IMR-90 (cell line): ENCODE results near the gene CAMTA1. TPM values are rescaled to one million over a fixed set of nuclear protein-coding genes. Genes with fewer than 3 reads are reported as not detected.

ENCODE experiments used
- ATAC-seq: fragments of 200-7000 bp; cut with Tn5 transposase; 2 replicates; pipeline ENCODE4 v1.9.1; 2020; ENCODE audit warnings: low read depth, mild to moderate bottlenecking, moderate library complexity
- BruUV-seq: library from RNA; stranded (reverse); fragments of 400-500 nt; replicated peaks from 2 replicates; lab custom pipeline; 2021; lab: Mats Ljungman, UMichigan
- CTCF ChIA-PET: fragments of 300-600 bp; formaldehyde crosslinking; extraction: SDS; loops from one replicate; lab custom pipeline; 2021; ENCODE audit warnings: antibody characterized with exemption; lab: Yijun Ruan, JAX
- POLR2A ChIA-PET: fragments of 300-600 bp; sonication (Branson Sonifier 250); formaldehyde crosslinking; loops from one replicate; lab custom pipeline; 2022; ENCODE audit warnings: antibody characterized with exemption; ENCODE audit not compliant: unreplicated experiment; lab: Charles Lee
- DNase-seq: peaks from one replicate; pipeline ENCODE4 v3.0.0; 2013
- H2AFZ ChIP-seq: replicated peaks from 2 replicates; pipeline ENCODE3; 2013; ENCODE audit warnings: low read length, mild to moderate bottlenecking; ENCODE audit not compliant: poor library complexity
- H2AK5ac ChIP-seq: 2 replicates; pipeline ENCODE4 v1.6.1; 2013; ENCODE audit warnings: low read depth, low read length, inconsistent platforms
- H2AK9ac ChIP-seq: replicated peaks from 2 replicates; pipeline ENCODE3; 2013; ENCODE audit warnings: mild to moderate bottlenecking, low read depth, low read length, moderate library complexity; ENCODE audit not compliant: poor library complexity
- H2BK120ac ChIP-seq: 2 replicates; pipeline ENCODE4 v1.6.1; 2013; ENCODE audit warnings: low read depth, low read length, inconsistent platforms
- H2BK15ac ChIP-seq: 3 replicates; pipeline ENCODE4 v1.6.1; 2013; ENCODE audit warnings: low read depth, low read length, inconsistent platforms
- H2BK20ac ChIP-seq: 2 replicates; pipeline ENCODE4 v1.6.1; 2013; ENCODE audit warnings: low read depth, mild to moderate bottlenecking, inconsistent platforms, low read length, moderate library complexity
- H2BK5ac ChIP-seq: 2 replicates; pipeline ENCODE4 v1.6.1; 2013; ENCODE audit warnings: mild to moderate bottlenecking, low read depth, low read length, inconsistent platforms; ENCODE audit not compliant: poor library complexity, severe bottlenecking
- H3K14ac ChIP-seq: replicated peaks from 2 replicates; pipeline ENCODE4 v1.6.1; 2013; ENCODE audit warnings: low read depth, low read length, inconsistent platforms
- H3K18ac ChIP-seq: 2 replicates; pipeline ENCODE4 v1.6.1; 2013; ENCODE audit warnings: low read depth, low read length, control low read depth
- H3K23ac ChIP-seq: 2 replicates; pipeline ENCODE4 v1.6.1; 2013; ENCODE audit warnings: low read depth, low read length, inconsistent platforms
- H3K27ac ChIP-seq: 2 replicates; pipeline ENCODE4 v1.5.1; 2013; ENCODE audit warnings: mild to moderate bottlenecking, control low read depth, low read length; ENCODE audit not compliant: insufficient read depth
- H3K27me3 ChIP-seq: 2 replicates; pipeline ENCODE4 v1.6.1; 2013; ENCODE audit warnings: low read length; ENCODE audit not compliant: control insufficient read depth, insufficient read depth
- H3K36me3 ChIP-seq: 2 replicates; pipeline ENCODE4 v1.6.1; 2013; ENCODE audit warnings: low read length, mixed read lengths; ENCODE audit not compliant: control insufficient read depth, insufficient read depth
- H3K4ac ChIP-seq: 2 replicates; pipeline ENCODE4 v1.6.1; 2013; ENCODE audit warnings: low read depth, low read length, inconsistent platforms
- H3K4me1 ChIP-seq: 2 replicates; pipeline ENCODE4 v1.6.1; 2013; ENCODE audit warnings: low read length, mixed read lengths; ENCODE audit not compliant: control insufficient read depth, insufficient read depth
- H3K4me2 ChIP-seq: 2 replicates; pipeline ENCODE4 v1.6.1; 2013; ENCODE audit warnings: low read depth, mild to moderate bottlenecking, control low read depth, low read length, moderate library complexity
- H3K4me3 ChIP-seq: 2 replicates; pipeline ENCODE4 v1.5.1; 2013; ENCODE audit warnings: low read depth, mild to moderate bottlenecking, control low read depth, low read length, moderate library complexity; ENCODE audit not compliant: insufficient read depth
- H3K56ac ChIP-seq: 2 replicates; pipeline ENCODE4 v1.6.1; 2013; ENCODE audit warnings: low read length, inconsistent platforms; ENCODE audit not compliant: insufficient read depth; ENCODE audit errors: extremely low read depth
- H3K79me1 ChIP-seq, 2 experiments: 2 replicates each; pipeline ENCODE4 v1.6.1; 2013; ENCODE audit warnings: low read length in 2 of 2, inconsistent platforms in 1 of 2, low read depth in 1 of 2
- H3K9ac ChIP-seq: 2 replicates; pipeline ENCODE4 v1.6.1; 2013; ENCODE audit warnings: low read depth, low read length, control low read depth
- H3K9me1 ChIP-seq: 2 replicates; pipeline ENCODE4 v1.6.1; 2013; ENCODE audit warnings: low read length, inconsistent platforms; ENCODE audit not compliant: insufficient read depth
- H3K9me3 ChIP-seq: 2 replicates; pipeline ENCODE4 v1.6.1; 2013; ENCODE audit warnings: low read length; ENCODE audit not compliant: control insufficient read depth, insufficient read depth
- H4K20me1 ChIP-seq: 2 replicates; pipeline ENCODE4 v1.6.1; 2013; ENCODE audit warnings: low read length, inconsistent platforms; ENCODE audit not compliant: insufficient read depth
- H4K5ac ChIP-seq: 2 replicates; pipeline ENCODE4 v1.6.1; 2013; ENCODE audit warnings: mild to moderate bottlenecking, low read depth, low read length, control low read depth
- H4K8ac ChIP-seq, 2 experiments: 2 replicates each; pipeline ENCODE4 v1.6.1; 2013; ENCODE audit warnings: low read depth in 2 of 2, low read length in 2 of 2, control low read depth in 1 of 2, inconsistent platforms in 1 of 2
- H4K91ac ChIP-seq: 2 replicates; pipeline ENCODE4 v1.6.1; 2013; ENCODE audit warnings: low read depth, low read length, inconsistent platforms; ENCODE audit not compliant: insufficient read depth
- BHLHE40 ChIP-seq: fragments of 150-350 bp; IDR thresholded peaks from 2 replicates; pipeline ENCODE4 v1.6.1; 2016; ENCODE audit warnings: mild to moderate bottlenecking, low read depth, low read length
- CEBPB ChIP-seq: IDR thresholded peaks from 2 replicates; pipeline ENCODE4 v1.6.1; 2012; ENCODE audit warnings: low read depth, low read length, improper control_type of control experiment
- CHD1 ChIP-seq: IDR thresholded peaks from 2 replicates; pipeline ENCODE4 v1.6.1; 2012; ENCODE audit warnings: low read depth, low read length, improper control_type of control experiment
- CTCF ChIP-seq: conservative IDR thresholded peaks from 2 replicates; pipeline ENCODE4 v1.5.1; 2012; ENCODE audit warnings: mild to moderate bottlenecking, low read depth, low read length, improper control_type of control experiment
- ELK1 ChIP-seq: fragments of 150-350 bp; IDR thresholded peaks from 2 replicates; pipeline ENCODE4 v1.6.1; 2016; ENCODE audit warnings: low read depth, mild to moderate bottlenecking, low read length, moderate library complexity, borderline replicate concordance
- FOS ChIP-seq: fragments of 150-350 bp; IDR thresholded peaks from 2 replicates; pipeline ENCODE4 v1.6.1; 2016; ENCODE audit warnings: low read depth, low read length
- MAFK ChIP-seq: IDR thresholded peaks from 2 replicates; pipeline ENCODE4 v1.6.1; 2012; ENCODE audit warnings: low read depth, low read length, improper control_type of control experiment
- MAZ ChIP-seq: IDR thresholded peaks from 2 replicates; pipeline ENCODE4 v1.6.1; 2012; ENCODE audit warnings: low read depth, mild to moderate bottlenecking, low read length, improper control_type of control experiment, moderate library complexity, borderline replicate concordance
- MXI1 ChIP-seq: IDR thresholded peaks from 2 replicates; pipeline ENCODE4 v1.6.1; 2012; ENCODE audit warnings: low read depth, mild to moderate bottlenecking, low read length, moderate library complexity, borderline replicate concordance
- NFE2L2 ChIP-seq: fragments of 150-350 bp; IDR thresholded peaks from 2 replicates; pipeline ENCODE4 v1.6.1; 2016; ENCODE audit warnings: low read depth, mild to moderate bottlenecking, low read length
- POLR2A ChIP-seq: IDR thresholded peaks from 2 replicates; pipeline ENCODE4 v1.6.1; 2012; ENCODE audit warnings: mild to moderate bottlenecking, low read depth, low read length
- RCOR1 ChIP-seq: IDR thresholded peaks from 2 replicates; pipeline ENCODE4 v1.6.1; 2012; ENCODE audit warnings: mild to moderate bottlenecking, low read length, improper control_type of control experiment; ENCODE audit not compliant: insufficient replicate concordance
- RFX5 ChIP-seq: IDR thresholded peaks from 2 replicates; pipeline ENCODE4 v1.8.0; 2012; ENCODE audit warnings: low read depth, mild to moderate bottlenecking, low read length, moderate library complexity
- SMC3 ChIP-seq: fragments of 150-350 bp; IDR thresholded peaks from 2 replicates; pipeline ENCODE4 v1.6.1; 2016; ENCODE audit warnings: low read depth, mild to moderate bottlenecking, antibody characterized with exemption, low read length, moderate library complexity
- WGBS, 2 experiments: methylation state at CpG; one replicate each; pipeline versions ENCODE4 v1.1.5 to v1.1.7; 2013; ENCODE audit warnings: missing lambda C conversion rate in 2 of 2; ENCODE audit not compliant: insufficient read length in 1 of 2; ENCODE audit errors: extremely low coverage in 2 of 2; 5-methylcytosine and 5-hydroxymethylcytosine counted together
- dilution Hi-C: fragments of 300-500 bp; cut with HindIII; formaldehyde crosslinking; loops from one replicate; pipeline ENCODE4 v1.14.3; 2018; ENCODE audit warnings: low sequenced_read_pairs; ENCODE audit not compliant: unreplicated experiment
- in situ Hi-C: fragments of 300-500 bp; cut with MboI; formaldehyde crosslinking; loops from 3 replicates; pipeline ENCODE4 v1.14.3; 2019; ENCODE audit warnings: low sequenced_read_pairs, inconsistent platforms, mixed read lengths
- intact Hi-C: fragments of 100-400 bp; cut with micrococcal nuclease; formaldehyde crosslinking; loops from 2 replicates; pipeline ENCODE4 v1.10.0; 2022
- polyA plus RNA-seq, 3 experiments: library from polyadenylated mRNA; depleted of rRNA; stranded (reverse); fragments of >200 nt; gene quantifications; 2 replicates each; pipeline ENCODE4 v1.2.3, GENCODE V29; 2012; ENCODE audit warnings: low replicate concordance in 1 of 3
- total RNA-seq: library from RNA; depleted of rRNA; stranded (reverse); fragments of >200 nt; gene quantifications from 2 replicates; pipeline ENCODE4 v1.2.3, GENCODE V29; 2012

CAMTA1 gene
- total and polyA plus RNA-seq, 2 of the 4 experiments (the other 2 are of a cell fraction) = 35.5 to 74.3 TPM

GRCh38 chr1:7117399-7118281, 332.4 kb downstream of the CAMTA1 start:
- intact Hi-C loops (no loop called here), in situ Hi-C loops (no loop called here), dilution Hi-C loops (no loop called here)
- H3K27ac ChIP-seq = peak overlapping the region; percentile 73
- BruUV-seq = no TSS peak
- peak overlapping the region; percentile 41 for H3K56ac ChIP-seq
- H3K9me3 ChIP-seq = no peaks in the 10 kb centered on the region; the same call in 1 of the 2 replicates
- H3K4me1 ChIP-seq = peaks cover 2% of the 10 kb centered on the region; the same call in 1 of the 2 replicates
- no peaks in the 10 kb centered on the region for H3K36me3 ChIP-seq
- peak overlapping the region; percentile 64 for H3K18ac ChIP-seq
- H3K23ac ChIP-seq = peak overlapping the region; percentile 71; the same call in 1 of the 2 replicates
- H2BK5ac ChIP-seq = peak overlapping the region; percentile 65
- H4K20me1 ChIP-seq = no peaks in the 10 kb centered on the region
- peak overlapping the region; percentile 75 for H2BK20ac ChIP-seq
- H3K4ac ChIP-seq = peak overlapping the region; percentile 86
- ChIA-PET POLR2A (interaction anchor here (0.5 kb wide), 1 partner anchor 1010 kb away, joined by 4 read pairs; no protein-coding TSS in a partner anchor), CTCF (interaction anchor here (1.0 kb wide), 2 partner anchors 17 to 24 kb away, joined by 3 read pairs; no protein-coding TSS in a partner anchor)
- peak; percentile 99 for ATAC-seq
- no peaks in the 10 kb centered on the region; the same call in 1 of the 2 replicates for H3K27me3 ChIP-seq
- H3K79me1 ChIP-seq = no peaks in the 10 kb centered on the region
- peak overlapping the region; percentile 7 to 74; a peak in 3 of 4 replicates for H4K8ac ChIP-seq
- peak overlapping the region; percentile 1 for H2AK9ac ChIP-seq
- 0% methylated on average over 2 of the region's 13 CpGs; no CpG with 5 or more reads in 1 of the 2 experiments for WGBS, 2 experiments
- H3K4me2 ChIP-seq = peak overlapping the region; percentile 73
- peak overlapping the region; percentile 23; the same call in 1 of the 2 replicates for H3K4me3 ChIP-seq
- H3K9me1 ChIP-seq = no peaks in the 10 kb centered on the region
- peak; percentile 94 for DNase-seq
- H2BK15ac ChIP-seq = peak overlapping the region; percentile 74; the same call in 2 of the 3 replicates
- H4K5ac ChIP-seq = peak overlapping the region; percentile 42
- H2AK5ac ChIP-seq = peak overlapping the region; percentile 76
- peak overlapping the region; percentile 86 for H2AFZ ChIP-seq
- H4K91ac ChIP-seq = peak overlapping the region; percentile 83
- H3K9ac ChIP-seq = peak overlapping the region; percentile 30
- peak overlapping the region; percentile 80 for H2BK120ac ChIP-seq
- H3K14ac ChIP-seq = peak overlapping the region; percentile 74
- TF ChIP-seq MXI1 (no peak), CHD1 (no peak), BHLHE40 (no peak), RCOR1 (no peak), SMC3 (0 out of 2 replicates have a peak, but pooled peaks have one; percentile 11), POLR2A (no peak), CEBPB (peak; percentile 92), ELK1 (no peak), RFX5 (no peak), FOS (peak; percentile 46; the same call in 1 of the 2 replicates), NFE2L2 (no peak), CTCF (peak; percentile 53), MAFK (peak; percentile 24; the same call in 1 of the 2 replicates), MAZ (no peak)
